HepG2 (cell line): Measurements from ENCODE around the gene ANKRD12. TPM values are rescaled to one million over a fixed set of nuclear protein-coding genes. Genes with fewer than 3 reads are reported as not detected.
A peak's percentile ranks its signal among the peaks of the same experiment; 100 is the strongest.

ENCODE experiments used
- ASH2L ChIP-seq: fragments of 300-600, 200-600 bp; sonication (generic); IDR thresholded peaks from 2 replicates; pipeline ENCODE4 v1.7.0; 2017; ENCODE audit warnings: low read depth, mild to moderate bottlenecking, moderate library complexity, mixed read lengths, low read length; ENCODE audit not compliant: insufficient read length
- EP300 ChIP-seq, 3 experiments: sonication (generic) in 1 of 3; formaldehyde crosslinking in 1 of 3; IDR thresholded peaks; 2 replicates each; pipeline versions ENCODE4 v1.5.1 to v1.6.1; 2011 to 2020; ENCODE audit warnings: low read depth in 2 of 3, low read length in 2 of 3, borderline replicate concordance in 1 of 3, improper control_type of control experiment in 1 of 3, mild to moderate bottlenecking in 1 of 3, missing genetic modification reagents in 1 of 3, moderate library complexity in 1 of 3
- GABPA ChIP-seq, 2 experiments: IDR thresholded peaks; 2 replicates each; pipeline ENCODE4 v1.6.1; 2011 to 2016; ENCODE audit warnings: low read depth in 2 of 2, low read length in 1 of 2, missing biosample characterization in 1 of 2, missing genetic modification characterization in 1 of 2
- GABPB1 ChIP-seq: IDR thresholded peaks from 2 replicates; pipeline ENCODE4 v1.6.1; 2016; ENCODE audit warnings: mild to moderate bottlenecking, missing genetic modification reagents, moderate library complexity, missing compliant biosample characterization
- KDM6A ChIP-seq: IDR thresholded peaks from 2 replicates; pipeline ENCODE4 v1.6.1; 2016; ENCODE audit warnings: low read depth
- MED1 ChIP-seq: sonication (generic); formaldehyde crosslinking; IDR thresholded peaks from 2 replicates; pipeline ENCODE4 v1.4.0; 2020; ENCODE audit warnings: missing genetic modification reagents
- RXRA ChIP-seq: sonication (generic); formaldehyde crosslinking; IDR thresholded peaks from 2 replicates; pipeline ENCODE4 v1.5.1; 2020; ENCODE audit warnings: missing genetic modification reagents
- RXRB ChIP-seq: IDR thresholded peaks from 2 replicates; pipeline ENCODE4 v1.6.1; 2016; ENCODE audit warnings: borderline replicate concordance, missing genetic modification reagents, missing compliant biosample characterization
- SAP130 ChIP-seq: IDR thresholded peaks from 2 replicates; pipeline ENCODE4 v1.6.1; 2016; ENCODE audit warnings: low read depth
- SIN3B ChIP-seq: fragments of 150-350 bp; IDR thresholded peaks from 2 replicates; pipeline ENCODE4 v1.6.1; 2014; ENCODE audit warnings: low read length
- SOX13 ChIP-seq, 3 experiments: fragments of 450-650 bp in 1 of 3; sonication (generic) in 1 of 3; formaldehyde crosslinking in 1 of 3; IDR thresholded peaks in 2 of 3; conservative IDR thresholded peaks in 1 of 3; 2 replicates each; pipeline versions ENCODE4 v1.5.0 to v1.6.1; 2016 to 2020; ENCODE audit warnings: antibody characterized with exemption in 1 of 3, mild to moderate bottlenecking in 1 of 3, missing compliant biosample characterization in 1 of 3, missing genetic modification reagents in 1 of 3, moderate library complexity in 1 of 3
- TCF7 ChIP-seq: sonication (generic); IDR thresholded peaks from 2 replicates; pipeline ENCODE4 v1.6.1; 2016; ENCODE audit warnings: antibody characterized with exemption, low read depth
- ZNF615 ChIP-seq: sonication (generic); formaldehyde crosslinking; IDR thresholded peaks from 2 replicates; pipeline ENCODE4 v1.5.0; 2020; ENCODE audit warnings: mild to moderate bottlenecking, missing genetic modification reagents, borderline replicate concordance
- polyA plus RNA-seq, 8 experiments: library from polyadenylated mRNA; depleted of rRNA in 3 of 8; stranded (reverse) in 7 of 8; unstranded in 1 of 8; fragments of >200 nt; fragmentation: Illumina TruSeq in 4 of 8; extraction: Trizol in 4 of 8; gene quantifications; 2 replicates each; pipeline versions ENCODE4 v1.2.1 to v1.2.3, GENCODE V29; 2011 to 2016; ENCODE audit warnings: low read depth in 4 of 8, missing spikeins in 1 of 8, mixed read lengths in 1 of 8; ENCODE audit not compliant: insufficient read depth in 1 of 8
- total RNA-seq, 5 experiments: library from RNA; depleted of rRNA; stranded (reverse); fragments of >200 nt; fragmentation: Illumina TruSeq; extraction: Trizol; gene quantifications; 2 replicates each; pipeline ENCODE4 v1.2.3, GENCODE V29; 2016; ENCODE audit warnings: low read depth in 1 of 5
- TF ChIP-seq, protein P1 (sequence below): IDR thresholded peaks from 2 replicates; pipeline ENCODE4 v1.6.1; 2016; ENCODE audit warnings: low read depth
- TF ChIP-seq, protein P2 (sequence below): IDR thresholded peaks from 2 replicates; pipeline ENCODE4 v1.6.1; 2016; ENCODE audit warnings: missing compliant biosample characterization, missing genetic modification reagents, borderline replicate concordance
- TF ChIP-seq, protein P3 (sequence below): sonication (generic); formaldehyde crosslinking; IDR thresholded peaks from 2 replicates; pipeline ENCODE4 v1.4.0; 2020; ENCODE audit warnings: missing genetic modification reagents
- TF ChIP-seq, protein P4 (sequence below): sonication (generic); formaldehyde crosslinking; IDR thresholded peaks from 2 replicates; pipeline ENCODE4 v1.5.1; 2020; ENCODE audit warnings: mild to moderate bottlenecking, missing genetic modification reagents, moderate library complexity
- TF ChIP-seq, protein P5 (sequence below): sonication (generic); formaldehyde crosslinking; IDR thresholded peaks from 2 replicates; pipeline ENCODE4 v1.4.0; 2020; ENCODE audit warnings: missing genetic modification reagents, borderline replicate concordance

Gene ANKRD12
- total and polyA plus RNA-seq, 2 of the 13 experiments (the other 11 are each of a cell fraction or from before 2014, with no cell fraction given) = 6.0 to 23.2 TPM

DNA sequence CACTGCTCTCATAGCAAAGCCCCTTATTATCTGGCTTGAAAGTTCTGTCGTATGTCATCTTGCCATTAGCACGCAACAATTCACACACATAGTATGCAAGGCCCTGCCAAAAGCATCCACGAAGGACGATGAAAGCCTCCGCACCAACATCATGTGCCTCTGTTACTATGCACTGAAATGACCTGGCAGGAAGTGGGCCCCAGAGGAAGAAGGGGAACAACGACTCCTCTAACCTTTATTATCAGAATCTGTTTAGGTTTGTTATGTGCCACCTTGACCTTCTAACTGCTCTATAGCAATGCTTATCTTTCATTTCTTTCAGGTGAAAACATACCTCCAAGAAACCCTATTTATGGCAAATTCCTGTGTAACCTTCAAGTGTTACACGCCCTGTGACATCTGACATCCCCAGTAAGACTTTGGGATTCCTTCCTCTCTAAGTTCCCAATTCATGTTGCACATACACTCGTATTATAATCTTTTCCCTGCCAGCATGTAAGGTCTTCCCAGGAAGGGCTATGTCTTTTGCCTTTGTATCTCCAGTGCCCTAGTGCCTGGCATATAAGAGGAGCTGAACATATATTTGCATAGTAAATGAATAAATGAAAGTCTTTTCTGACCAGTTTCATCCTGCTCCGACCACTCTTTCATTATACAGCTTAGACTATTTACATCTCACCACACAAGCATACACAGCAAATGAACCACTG, 41.1 kb upstream of the ANKRD12 start (continued):
- TF ChIP-seq, protein P1, sequence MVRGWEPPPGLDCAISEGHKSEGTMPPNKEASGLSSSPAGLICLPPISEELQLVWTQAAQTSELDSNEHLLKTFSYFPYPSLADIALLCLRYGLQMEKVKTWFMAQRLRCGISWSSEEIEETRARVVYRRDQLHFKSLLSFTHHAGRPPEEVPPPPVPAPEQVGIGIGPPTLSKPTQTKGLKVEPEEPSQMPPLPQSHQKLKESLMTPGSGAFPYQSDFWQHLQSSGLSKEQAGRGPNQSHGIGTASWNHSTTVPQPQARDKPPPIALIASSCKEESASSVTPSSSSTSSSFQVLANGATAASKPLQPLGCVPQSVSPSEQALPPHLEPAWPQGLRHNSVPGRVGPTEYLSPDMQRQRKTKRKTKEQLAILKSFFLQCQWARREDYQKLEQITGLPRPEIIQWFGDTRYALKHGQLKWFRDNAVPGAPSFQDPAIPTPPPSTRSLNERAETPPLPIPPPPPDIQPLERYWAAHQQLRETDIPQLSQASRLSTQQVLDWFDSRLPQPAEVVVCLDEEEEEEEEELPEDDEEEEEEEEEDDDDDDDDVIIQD (CRISPR knock-in tag) = 0 out of 2 replicates have a peak, but pooled peaks have one; percentile 22
- TF ChIP-seq, protein P2, sequence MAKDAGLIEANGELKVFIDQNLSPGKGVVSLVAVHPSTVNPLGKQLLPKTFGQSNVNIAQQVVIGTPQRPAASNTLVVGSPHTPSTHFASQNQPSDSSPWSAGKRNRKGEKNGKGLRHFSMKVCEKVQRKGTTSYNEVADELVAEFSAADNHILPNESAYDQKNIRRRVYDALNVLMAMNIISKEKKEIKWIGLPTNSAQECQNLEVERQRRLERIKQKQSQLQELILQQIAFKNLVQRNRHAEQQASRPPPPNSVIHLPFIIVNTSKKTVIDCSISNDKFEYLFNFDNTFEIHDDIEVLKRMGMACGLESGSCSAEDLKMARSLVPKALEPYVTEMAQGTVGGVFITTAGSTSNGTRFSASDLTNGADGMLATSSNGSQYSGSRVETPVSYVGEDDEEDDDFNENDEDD (CRISPR knock-in tag) = 0 out of 2 replicates have a peak, but pooled peaks have one; percentile 16
- TF ChIP-seq KDM6A (CRISPR knock-in tag) (peak; percentile 16; the same call in 1 of the 2 replicates), RXRA (CRISPR knock-in tag) (peak; percentile 75; the same call in 1 of the 2 replicates), ZNF615 (CRISPR knock-in tag) (no peak), EP300 (IDR thresholded peaks at IDR 0.05; ENCODE audit: low read depth in 2 of 2, low read length in 2 of 2) (peak in 1 of 2 experiments; percentile 64; a peak in 2 of 4 replicates), EP300 (CRISPR knock-in tag; IDR thresholded peaks at IDR 0.05; ENCODE audit: borderline replicate concordance) (peak; percentile 72; the same call in 1 of the 2 replicates), RXRB (CRISPR knock-in tag) (peak; percentile 77), ASH2L (peak; percentile 77), SOX13 (IDR thresholded peaks at IDR 0.05) (no peak), SOX13 (CRISPR knock-in tag; conservative IDR thresholded peaks at IDR 0.05 in 1 of 2, IDR thresholded peaks at IDR 0.05 in 1 of 2) (peak in 1 of 2 experiments; percentile 52; a peak in 2 of 4 replicates), GABPA (IDR thresholded peaks at IDR 0.05; ENCODE audit: low read depth, low read length) (no peak), GABPA (CRISPR knock-in tag; IDR thresholded peaks at IDR 0.05; ENCODE audit: low read depth) (peak; percentile 62; the same call in 1 of the 2 replicates), TCF7 (peak; percentile 76; the same call in 1 of the 2 replicates), GABPB1 (CRISPR knock-in tag) (peak; percentile 37; the same call in 1 of the 2 replicates), SAP130 (CRISPR knock-in tag) (0 out of 2 replicates have a peak, but pooled peaks have one; percentile 15), SIN3B (no peak), MED1 (CRISPR knock-in tag) (peak; percentile 64)
- TF ChIP-seq, protein P3, sequence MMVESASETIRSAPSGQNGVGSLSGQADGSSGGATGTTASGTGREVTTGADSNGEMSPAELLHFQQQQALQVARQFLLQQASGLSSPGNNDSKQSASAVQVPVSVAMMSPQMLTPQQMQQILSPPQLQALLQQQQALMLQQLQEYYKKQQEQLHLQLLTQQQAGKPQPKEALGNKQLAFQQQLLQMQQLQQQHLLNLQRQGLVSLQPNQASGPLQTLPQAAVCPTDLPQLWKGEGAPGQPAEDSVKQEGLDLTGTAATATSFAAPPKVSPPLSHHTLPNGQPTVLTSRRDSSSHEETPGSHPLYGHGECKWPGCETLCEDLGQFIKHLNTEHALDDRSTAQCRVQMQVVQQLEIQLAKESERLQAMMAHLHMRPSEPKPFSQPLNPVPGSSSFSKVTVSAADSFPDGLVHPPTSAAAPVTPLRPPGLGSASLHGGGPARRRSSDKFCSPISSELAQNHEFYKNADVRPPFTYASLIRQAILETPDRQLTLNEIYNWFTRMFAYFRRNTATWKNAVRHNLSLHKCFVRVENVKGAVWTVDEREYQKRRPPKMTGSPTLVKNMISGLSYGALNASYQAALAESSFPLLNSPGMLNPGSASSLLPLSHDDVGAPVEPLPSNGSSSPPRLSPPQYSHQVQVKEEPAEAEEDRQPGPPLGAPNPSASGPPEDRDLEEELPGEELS (CRISPR knock-in tag) = peak; percentile 29; the same call in 1 of the 2 replicates
- TF ChIP-seq, protein P4, sequence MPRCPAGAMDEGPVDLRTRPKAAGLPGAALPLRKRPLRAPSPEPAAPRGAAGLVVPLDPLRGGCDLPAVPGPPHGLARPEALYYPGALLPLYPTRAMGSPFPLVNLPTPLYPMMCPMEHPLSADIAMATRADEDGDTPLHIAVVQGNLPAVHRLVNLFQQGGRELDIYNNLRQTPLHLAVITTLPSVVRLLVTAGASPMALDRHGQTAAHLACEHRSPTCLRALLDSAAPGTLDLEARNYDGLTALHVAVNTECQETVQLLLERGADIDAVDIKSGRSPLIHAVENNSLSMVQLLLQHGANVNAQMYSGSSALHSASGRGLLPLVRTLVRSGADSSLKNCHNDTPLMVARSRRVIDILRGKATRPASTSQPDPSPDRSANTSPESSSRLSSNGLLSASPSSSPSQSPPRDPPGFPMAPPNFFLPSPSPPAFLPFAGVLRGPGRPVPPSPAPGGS (CRISPR knock-in tag) = no peak
- TF ChIP-seq, protein P5, sequence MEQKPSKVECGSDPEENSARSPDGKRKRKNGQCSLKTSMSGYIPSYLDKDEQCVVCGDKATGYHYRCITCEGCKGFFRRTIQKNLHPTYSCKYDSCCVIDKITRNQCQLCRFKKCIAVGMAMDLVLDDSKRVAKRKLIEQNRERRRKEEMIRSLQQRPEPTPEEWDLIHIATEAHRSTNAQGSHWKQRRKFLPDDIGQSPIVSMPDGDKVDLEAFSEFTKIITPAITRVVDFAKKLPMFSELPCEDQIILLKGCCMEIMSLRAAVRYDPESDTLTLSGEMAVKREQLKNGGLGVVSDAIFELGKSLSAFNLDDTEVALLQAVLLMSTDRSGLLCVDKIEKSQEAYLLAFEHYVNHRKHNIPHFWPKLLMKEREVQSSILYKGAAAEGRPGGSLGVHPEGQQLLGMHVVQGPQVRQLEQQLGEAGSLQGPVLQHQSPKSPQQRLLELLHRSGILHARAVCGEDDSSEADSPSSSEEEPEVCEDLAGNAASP (CRISPR knock-in tag) = peak; percentile 75; the same call in 1 of the 2 replicates
